Kidney (tissue), 14 donors: Measurements from ENCODE around the gene PITPNM3. TPM values are rescaled to one million over a fixed set of nuclear protein-coding genes. Genes with fewer than 3 reads are reported as not detected.

Source experiments
- DNase-seq, 5 donors: peaks; one replicate each; pipeline ENCODE4 v3.0.0-alpha.2; 2013 to 2020
- FAIRE-seq: peaks from 2 replicates; lab custom pipeline; 2012; peaks lifted over from hg19 to GRCh38; lab: Jason Lieb, UNC
- H3K27ac ChIP-seq, 2 donors: one replicate each; pipeline ENCODE4 v1.7.0; 2013; ENCODE audit warnings: low read depth in 2 of 2, low read length in 2 of 2, inconsistent platforms in 1 of 2
- H3K27me3 ChIP-seq: one replicate; pipeline ENCODE4 v1.7.1; 2013; ENCODE audit warnings: low read length, inconsistent platforms; ENCODE audit not compliant: control insufficient read depth, insufficient read depth
- H3K36me3 ChIP-seq, 3 donors: one replicate each; pipeline versions ENCODE4 v1.7.0 to v1.7.1; 2013; ENCODE audit warnings: low read length in 3 of 3, control low read depth in 1 of 3, inconsistent platforms in 1 of 3; ENCODE audit not compliant: insufficient read depth in 3 of 3, control insufficient read depth in 2 of 3
- H3K4me1 ChIP-seq, 3 donors: one replicate each; pipeline versions ENCODE4 v1.7.0 to v1.7.1; 2013; ENCODE audit warnings: low read length in 3 of 3, inconsistent platforms in 1 of 3, low read depth in 1 of 3; ENCODE audit not compliant: control insufficient read depth in 2 of 3, insufficient read depth in 2 of 3
- H3K4me3 ChIP-seq, 3 donors: one replicate each; pipeline versions ENCODE4 v1.7.0 to v1.8.1; 2013; ENCODE audit warnings: low read length in 3 of 3, control low read depth in 1 of 3, inconsistent platforms in 1 of 3
- H3K9ac ChIP-seq, 3 donors: one replicate each; pipeline versions ENCODE4 v1.7.0 to v1.7.1; 2013; ENCODE audit warnings: low read length in 3 of 3, control low read depth in 1 of 3, inconsistent platforms in 1 of 3
- H3K9me3 ChIP-seq, 3 donors: one replicate each; pipeline versions ENCODE4 v1.7.0 to v1.7.1; 2013; ENCODE audit warnings: low read length in 3 of 3, control low read depth in 1 of 3, inconsistent platforms in 1 of 3; ENCODE audit not compliant: control insufficient read depth in 2 of 3, insufficient read depth in 1 of 3
- CTCF ChIP-seq: IDR thresholded peaks from 3 replicates; pipeline ENCODE4 v1.5.1; 2012; ENCODE audit warnings: mild to moderate bottlenecking, moderate library complexity, borderline replicate concordance; ENCODE audit not compliant: insufficient read depth; ENCODE audit errors: extremely low read depth
- intact Hi-C: fragments of 100-400 bp; cut with DNase I; formaldehyde crosslinking; loops from one replicate; pipeline ENCODE4 v1.11.1; 2022
- polyA plus RNA-seq: library from polyadenylated mRNA; stranded (reverse); fragments of 350-450 nt; fragmentation: Illumina TruSeq; extraction: RNeasy Lipid Tissue Mini Kit (QIAGEN cat#74804); gene quantifications from one replicate; pipeline ENCODE4 v1.2.3, GENCODE V29; 2014; ENCODE audit warnings: low read depth, low replicate concordance; ENCODE audit not compliant: insufficient read depth
- total RNA-seq: library from RNA; stranded (reverse); fragmentation: NEBNext Ultra II Directional; extraction: Animal tissue kit (Norgen Biotek cat#: 25700); gene quantifications from one replicate; pipeline ENCODE4 v1.2.1, GENCODE V29; 2021
- donor health status: control.
- donor health status: control.
- donor health status: control.
- donor health status: control.
- donor health status: control.
- donor health status: DM: yes; HTN: yes; CAD: no.
- donor health status: Normal renal cell carcinoma (clear cell type).

The PITPNM3 gene
- total and polyA plus RNA-seq, 2 donors from 2014 or later: 1.8 to 9.1 TPM

DNA sequence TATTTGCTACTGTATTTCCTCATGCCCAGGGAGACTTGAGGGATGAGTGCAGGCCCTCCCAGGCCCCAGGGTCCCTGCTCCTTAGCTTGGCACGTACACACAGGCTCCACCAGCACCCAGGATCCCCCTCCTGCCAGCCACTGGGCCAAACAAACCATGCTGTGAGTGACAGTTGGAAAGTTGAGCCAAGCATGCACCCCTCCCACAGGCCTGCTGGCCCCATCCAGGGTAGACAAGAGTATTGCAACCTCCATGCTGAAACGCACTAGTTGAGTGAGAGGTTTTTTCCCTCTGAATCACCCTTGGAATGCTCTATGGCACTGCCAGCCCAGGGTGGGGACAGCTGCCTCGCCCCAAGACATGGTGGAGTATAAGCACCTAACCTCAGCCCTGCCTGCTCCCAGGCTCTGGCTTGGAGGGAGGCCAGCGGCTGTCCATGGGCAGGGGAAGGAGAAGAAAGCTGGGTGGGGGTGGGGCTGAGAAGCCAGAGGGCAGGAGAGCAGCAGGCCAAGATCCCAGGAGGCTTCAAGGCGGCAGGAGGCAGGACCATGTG, 49.6 kb downstream of the PITPNM3 start:
- TF ChIP-seq CTCF: no peak
- Histone ChIP-seq H3K9ac (no peak overlapping the region), H3K27me3 (no peaks in the 10 kb centered on the region), H3K9me3 (no peaks in the 10 kb centered on the region), H3K36me3 (no peaks in the 10 kb centered on the region), H3K4me1 (peaks cover 0 to 6% (median 0%) of the 10 kb centered on the region in 3 donors), H3K4me3 (no peak overlapping the region), H3K27ac (no peak overlapping the region)
- FAIRE-seq: no peak
- intact Hi-C loops: no loop called here
- DNase-seq: peak in 1 of 5 donors; percentile 84

DNA sequence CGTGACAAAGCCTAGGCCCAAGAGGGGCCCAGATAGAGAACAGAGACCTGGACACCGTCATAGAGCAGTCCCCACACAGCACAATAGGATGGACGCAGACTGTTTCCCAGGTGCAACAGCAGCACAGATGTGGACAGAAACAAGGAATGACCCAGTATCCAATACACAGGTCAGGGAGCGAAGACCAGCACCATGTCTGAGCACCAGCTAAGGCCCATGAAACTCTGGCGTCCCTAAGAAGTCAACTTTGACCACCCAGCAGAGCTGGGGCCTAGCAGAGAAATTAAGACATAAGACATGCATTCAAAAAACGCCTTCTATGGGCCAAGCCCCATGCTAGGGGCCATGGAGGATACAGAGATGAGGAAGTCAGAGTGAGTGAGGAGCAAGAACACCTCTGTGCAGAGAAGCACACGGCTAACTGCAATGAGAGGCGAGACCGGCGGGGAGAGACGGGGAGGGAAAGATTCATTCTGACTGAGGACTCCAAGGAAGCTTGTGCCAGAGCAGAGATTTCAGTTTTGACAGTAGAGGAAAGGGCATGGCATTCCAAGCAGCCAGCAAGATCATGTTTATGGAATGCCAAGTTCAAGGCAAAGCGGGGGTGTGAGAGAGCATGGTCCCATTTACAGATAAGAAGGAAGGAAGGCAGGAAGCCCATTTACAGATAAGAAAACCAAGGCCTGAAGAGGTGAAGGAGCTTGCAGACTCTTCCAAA, 50.8 kb downstream of the PITPNM3 start:
- Histone ChIP-seq H3K4me1 (peaks cover 0 to 6% (median 0%) of the 10 kb centered on the region in 3 donors), H3K27ac (no peak overlapping the region), H3K4me3 (no peak overlapping the region), H3K9me3 (no peaks in the 10 kb centered on the region), H3K9ac (no peak overlapping the region), H3K27me3 (no peaks in the 10 kb centered on the region), H3K36me3 (no peaks in the 10 kb centered on the region)
- no peak for FAIRE-seq
- no peak for TF ChIP-seq CTCF
- intact Hi-C loops: no loop called here
- no peak for DNase-seq

DNA sequence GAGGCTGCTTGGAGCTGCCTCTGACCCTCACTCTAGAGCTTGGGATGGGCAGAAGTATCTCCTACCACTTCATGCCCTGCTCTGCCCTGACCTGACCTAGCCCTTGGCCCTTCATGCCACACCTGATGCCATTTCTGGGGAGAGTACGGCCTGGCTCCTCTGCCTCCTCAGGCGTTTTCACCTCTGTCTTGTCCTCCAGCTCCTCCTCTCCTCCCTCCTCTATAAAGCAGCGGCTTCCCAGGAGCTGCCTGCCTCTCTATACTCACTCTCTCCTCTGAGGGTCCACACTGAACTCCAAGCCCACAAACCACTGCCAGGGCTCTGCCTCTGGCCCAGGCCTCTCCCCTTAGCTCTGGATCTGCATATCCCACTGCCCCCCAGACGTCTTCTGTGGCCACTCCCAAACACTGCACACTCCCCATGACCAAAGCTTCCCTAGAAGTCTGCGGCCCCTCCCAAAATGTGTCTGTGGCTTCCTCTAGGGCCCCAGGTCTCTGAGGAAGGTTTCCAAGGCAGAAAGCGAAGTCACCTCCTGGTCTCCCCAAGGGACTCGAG, 52.6 kb downstream of the PITPNM3 start:
- no peaks in the 10 kb centered on the region for H3K9me3 ChIP-seq
- TF ChIP-seq CTCF: no peak
- intact Hi-C loops: no loop called here
- no peaks in the 10 kb centered on the region for H3K27me3 ChIP-seq
- no peak overlapping the region for H3K9ac ChIP-seq
- H3K4me3 ChIP-seq: no peak overlapping the region
- H3K4me1 ChIP-seq: peaks cover 0 to 4% (median 0%) of the 10 kb centered on the region in 3 donors
- H3K36me3 ChIP-seq: no peaks in the 10 kb centered on the region
- H3K27ac ChIP-seq: no peak overlapping the region
- FAIRE-seq: no peak
- DNase-seq: no peak
